HepG2 (cell line): ENCODE measurements around the gene ANTXR1. TPM values are rescaled to one million over a fixed set of nuclear protein-coding genes. Genes with fewer than 3 reads are reported as not detected.

Experiments used
- ATAC-seq: fragments of 200-7000 bp; cut with Tn5 transposase; 3 replicates; pipeline ENCODE4 v1.9.1; 2020; ENCODE audit warnings: mild to moderate bottlenecking, moderate library complexity
- BruUV-seq: library from RNA; stranded (reverse); fragments of 400-500 nt; replicated peaks from 2 replicates; lab custom pipeline; 2021; lab: Mats Ljungman, UMichigan
- CTCF ChIA-PET: fragments of 300-600 bp; formaldehyde crosslinking; extraction: SDS; loops from one replicate; lab custom pipeline; 2021; ENCODE audit warnings: low total read pairs, inconsistent platforms, low intra/inter-chr PET ratio; lab: Yijun Ruan, JAX
- POLR2A ChIA-PET: fragments of 350-600 bp; sonication (Branson Sonifier 250); formaldehyde crosslinking; loops from one replicate; lab custom pipeline; 2020; ENCODE audit warnings: antibody characterized with exemption, inconsistent platforms; lab: Yijun Ruan, JAX
- DNase-seq: peaks from one replicate; pipeline ENCODE4 v3.0.0-alpha.2; 2015; ENCODE audit warnings: low spot score
- FAIRE-seq: peaks from 3 replicates; lab custom pipeline; 2011; peaks lifted over from hg19 to GRCh38; lab: Jason Lieb, UNC
- H2AFZ ChIP-seq: one replicate; pipeline ENCODE4 v1.6.1; 2011; ENCODE audit warnings: low read length, inconsistent platforms
- H3K27ac ChIP-seq: fragments of 300-600 bp; 3 replicates; pipeline ENCODE4 v1.8.0; 2011; ENCODE audit warnings: mixed run types, mild to moderate bottlenecking, mixed read lengths, low read length, inconsistent platforms; ENCODE audit not compliant: insufficient read depth; ENCODE audit errors: extremely low read length
- H3K27me3 ChIP-seq, 2 experiments: fragments of 200-600 bp in 1 of 2; 2 replicates in 1 of 2; 3 replicates in 1 of 2; pipeline versions ENCODE4 v1.6.0 to v1.8.0; 2011; ENCODE audit warnings: low read length in 2 of 2, mild to moderate bottlenecking in 2 of 2, moderate library complexity in 2 of 2, inconsistent platforms in 1 of 2; ENCODE audit not compliant: insufficient read depth in 2 of 2, control insufficient read depth in 1 of 2
- H3K36me3 ChIP-seq, 2 experiments: fragments of 200-600 bp in 1 of 2; replicated peaks in 1 of 2; 2 replicates in 1 of 2; 3 replicates in 1 of 2; pipeline versions ENCODE4 v1.5.1 to v1.8.0; 2011; ENCODE audit warnings: low read length in 2 of 2, inconsistent platforms in 1 of 2; ENCODE audit not compliant: insufficient read depth in 2 of 2, control insufficient read depth in 1 of 2
- H3K4me1 ChIP-seq: 2 replicates; pipeline ENCODE4 v1.5.1; 2012; ENCODE audit warnings: low read length, inconsistent platforms; ENCODE audit not compliant: insufficient read depth
- H3K4me2 ChIP-seq: 2 replicates; pipeline ENCODE4 v1.6.0; 2011; ENCODE audit warnings: low read depth, low read length, inconsistent platforms
- H3K4me3 ChIP-seq, 3 experiments: fragments of 200-600 bp in 1 of 3; sonication (generic), shearing (Covaris generic) in 1 of 3; replicated peaks in 1 of 3; 2 replicates each; pipeline ENCODE4 v1.5.1; 2011 to 2016; ENCODE audit warnings: low read length in 3 of 3, inconsistent platforms in 2 of 3, low read depth in 2 of 3, mild to moderate bottlenecking in 2 of 3, control low read depth in 1 of 3, mixed read lengths in 1 of 3; ENCODE audit not compliant: insufficient read depth in 1 of 3
- H3K79me2 ChIP-seq: one replicate; pipeline ENCODE4 v1.6.1; 2011; ENCODE audit warnings: low read length, inconsistent platforms; ENCODE audit not compliant: insufficient read depth
- H3K9ac ChIP-seq: 2 replicates; pipeline ENCODE4 v1.6.0; 2011; ENCODE audit warnings: mild to moderate bottlenecking, low read depth, low read length, inconsistent platforms; ENCODE audit not compliant: insufficient read depth
- H3K9me3 ChIP-seq: 2 replicates; pipeline ENCODE4 v1.5.1; 2012; ENCODE audit warnings: mild to moderate bottlenecking, low read length
- H4K20me1 ChIP-seq: 2 replicates; pipeline ENCODE4 v1.6.0; 2011; ENCODE audit warnings: inconsistent platforms, mild to moderate bottlenecking, low read length, moderate library complexity; ENCODE audit not compliant: insufficient read depth
- AGO2 ChIP-seq: fragments of 200-400 bp; formaldehyde crosslinking; optimal IDR thresholded peaks from 2 replicates; pipeline ENCODE3; 2017; ENCODE audit warnings: mild to moderate bottlenecking, low read depth, low read length, moderate library complexity
- KLF9 ChIP-seq: IDR thresholded peaks from 2 replicates; pipeline ENCODE4 v1.6.1; 2016; ENCODE audit warnings: low read depth
- POLR2AphosphoS5 ChIP-seq: IDR thresholded peaks from 2 replicates; pipeline ENCODE4 v1.6.1; 2012; ENCODE audit warnings: low read depth, low read length
- SOX13 ChIP-seq, 3 experiments: fragments of 450-650 bp in 1 of 3; sonication (generic) in 1 of 3; formaldehyde crosslinking in 1 of 3; IDR thresholded peaks in 2 of 3; conservative IDR thresholded peaks in 1 of 3; 2 replicates each; pipeline versions ENCODE4 v1.5.0 to v1.6.1; 2016 to 2020; ENCODE audit warnings: antibody characterized with exemption in 1 of 3, mild to moderate bottlenecking in 1 of 3, missing compliant biosample characterization in 1 of 3, missing genetic modification reagents in 1 of 3, moderate library complexity in 1 of 3
- THRA ChIP-seq: sonication (generic); formaldehyde crosslinking; IDR thresholded peaks from 2 replicates; pipeline ENCODE4 v1.4.0; 2020; ENCODE audit warnings: missing genetic modification reagents, borderline replicate concordance
- ZBTB2 ChIP-seq: sonication (generic); formaldehyde crosslinking; IDR thresholded peaks from 2 replicates; pipeline ENCODE4 v1.8.0; 2022; ENCODE audit warnings: low read depth, missing genetic modification reagents
- ZNF224 ChIP-seq: sonication (generic); formaldehyde crosslinking; IDR thresholded peaks from 2 replicates; pipeline ENCODE4 v1.5.0; 2020; ENCODE audit warnings: mild to moderate bottlenecking, missing genetic modification reagents
- ZNF441 ChIP-seq: sonication (generic); formaldehyde crosslinking; IDR thresholded peaks from 2 replicates; pipeline ENCODE4 v1.7.0; 2021; ENCODE audit warnings: missing genetic modification reagents, borderline replicate concordance
- ZNF543 ChIP-seq: sonication (generic); formaldehyde crosslinking; IDR thresholded peaks from 2 replicates; pipeline ENCODE4 v1.4.0; 2020; ENCODE audit warnings: mild to moderate bottlenecking, missing genetic modification reagents
- ZNF615 ChIP-seq: sonication (generic); formaldehyde crosslinking; IDR thresholded peaks from 2 replicates; pipeline ENCODE4 v1.5.0; 2020; ENCODE audit warnings: mild to moderate bottlenecking, missing genetic modification reagents, borderline replicate concordance
- ZSCAN30 ChIP-seq: sonication (generic); formaldehyde crosslinking; IDR thresholded peaks from 2 replicates; pipeline ENCODE4 v1.5.0; 2020; ENCODE audit warnings: mild to moderate bottlenecking, missing genetic modification reagents
- WGBS: methylation state at CpG from one replicate; pipeline ENCODE4 v1.1.6; 2017; ENCODE audit warnings: low lambda C conversion rate; 5-methylcytosine and 5-hydroxymethylcytosine counted together
- in situ Hi-C: cut with HindIII; loops from 2 replicates; pipeline ENCODE4 v1.10.0; 2017; ENCODE audit warnings: low pct_unique_long_range_greater_than_20kb; ENCODE audit not compliant: extremely low pct_ligation_motif_present
- intact Hi-C: fragments of 100-400 bp; cut with micrococcal nuclease; formaldehyde crosslinking; loops from one replicate; pipeline ENCODE4 v1.10.0; 2022; ENCODE audit not compliant: unreplicated experiment
- polyA plus RNA-seq, 8 experiments: library from polyadenylated mRNA; depleted of rRNA in 3 of 8; stranded (reverse) in 7 of 8; unstranded in 1 of 8; fragments of >200 nt; fragmentation: Illumina TruSeq in 4 of 8; extraction: Trizol in 4 of 8; gene quantifications; 2 replicates each; pipeline versions ENCODE4 v1.2.1 to v1.2.3, GENCODE V29; 2011 to 2016; ENCODE audit warnings: low read depth in 4 of 8, missing spikeins in 1 of 8, mixed read lengths in 1 of 8; ENCODE audit not compliant: insufficient read depth in 1 of 8
- total RNA-seq, 5 experiments: library from RNA; depleted of rRNA; stranded (reverse); fragments of >200 nt; fragmentation: Illumina TruSeq; extraction: Trizol; gene quantifications; 2 replicates each; pipeline ENCODE4 v1.2.3, GENCODE V29; 2016; ENCODE audit warnings: low read depth in 1 of 5
- TF ChIP-seq, protein P1 (sequence below): sonication (generic); formaldehyde crosslinking; IDR thresholded peaks from 2 replicates; pipeline ENCODE4 v1.4.0; 2020; ENCODE audit warnings: mild to moderate bottlenecking, missing genetic modification reagents

ANTXR1 gene
- total and polyA plus RNA-seq, 2 of the 13 experiments (the other 11 are each of a cell fraction or from before 2014, with no cell fraction given), result 4.5 to 12.7 TPM

GRCh38 chr2:69030800-69031428 lies 17.9 kb downstream of the ANTXR1 start (continued):
- no peak for TF ChIP-seq THRA
- TF ChIP-seq, protein P1, sequence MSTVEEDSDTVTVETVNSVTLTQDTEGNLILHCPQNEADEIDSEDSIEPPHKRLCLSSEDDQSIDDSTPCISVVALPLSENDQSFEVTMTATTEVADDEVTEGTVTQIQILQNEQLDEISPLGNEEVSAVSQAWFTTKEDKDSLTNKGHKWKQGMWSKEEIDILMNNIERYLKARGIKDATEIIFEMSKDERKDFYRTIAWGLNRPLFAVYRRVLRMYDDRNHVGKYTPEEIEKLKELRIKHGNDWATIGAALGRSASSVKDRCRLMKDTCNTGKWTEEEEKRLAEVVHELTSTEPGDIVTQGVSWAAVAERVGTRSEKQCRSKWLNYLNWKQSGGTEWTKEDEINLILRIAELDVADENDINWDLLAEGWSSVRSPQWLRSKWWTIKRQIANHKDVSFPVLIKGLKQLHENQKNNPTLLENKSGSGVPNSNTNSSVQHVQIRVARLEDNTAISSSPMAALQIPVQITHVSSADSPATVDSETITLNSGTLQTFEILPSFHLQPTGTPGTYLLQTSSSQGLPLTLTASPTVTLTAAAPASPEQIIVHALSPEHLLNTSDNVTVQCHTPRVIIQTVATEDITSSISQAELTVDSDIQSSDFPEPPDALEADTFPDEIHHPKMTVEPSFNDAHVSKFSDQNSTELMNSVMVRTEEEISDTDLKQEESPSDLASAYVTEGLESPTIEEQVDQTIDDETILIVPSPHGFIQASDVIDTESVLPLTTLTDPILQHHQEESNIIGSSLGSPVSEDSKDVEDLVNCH (CRISPR knock-in tag), result no peak
- TF ChIP-seq ZNF543 (CRISPR knock-in tag), result no peak
- TF ChIP-seq ZSCAN30 (CRISPR knock-in tag), result no peak

- BruUV-seq, result no TSS peak
- CTCF ChIA-PET, result no interaction called here
Observed at GRCh38 chr2:69031466-69031865, 18.5 kb downstream of the ANTXR1 start.

More at GRCh38 chr2:69031466-69031865, 18.5 kb downstream of the ANTXR1 start:
- Histone ChIP-seq H3K4me3 (no peak overlapping the region), H3K4me2 (no peak overlapping the region), H3K36me3 (no peaks in the 10 kb centered on the region), H3K27me3 (no peaks in the 10 kb centered on the region), H3K79me2 (no peaks in the 10 kb centered on the region), H3K9ac (no peak overlapping the region)
- intact Hi-C loops, result no loop called here
- POLR2A ChIA-PET, result no interaction called here
- WGBS, result 87% methylated on average over 1 of the region's 1 CpG
- no peak for ATAC-seq
- TF ChIP-seq ZNF441 (CRISPR knock-in tag), result no peak
- TF ChIP-seq POLR2AphosphoS5, result no peak
- TF ChIP-seq ZNF224 (CRISPR knock-in tag), result no peak
- TF ChIP-seq ZBTB2, result no peak
- no peak for TF ChIP-seq KLF9
- no peak for TF ChIP-seq ZNF615
- no peak for TF ChIP-seq SOX13 (IDR thresholded peaks at IDR 0.05)
- no peak for TF ChIP-seq SOX13 (CRISPR knock-in tag; conservative IDR thresholded peaks at IDR 0.05 in 1 of 2, IDR thresholded peaks at IDR 0.05 in 1 of 2)
- TF ChIP-seq AGO2, result no peak
- TF ChIP-seq, all 625 proteins: peak for 0
- no peak for DNase-seq
- Histone ChIP-seq H3K4me1 (peaks cover 28% of the 10 kb centered on the region), H4K20me1 (no peaks in the 10 kb centered on the region), H3K27ac (no peak overlapping the region), H2AFZ (no peak overlapping the region), H3K9me3 (no peaks in the 10 kb centered on the region)
- FAIRE-seq, result no peak
- in situ Hi-C loops, result no loop called here
